K562 (cell line): ENCODE results near the gene DNAH17. TPM values are rescaled to one million over a fixed set of nuclear protein-coding genes. Genes with fewer than 3 reads are reported as not detected.
A peak's percentile ranks its signal among the peaks of the same experiment; 100 is the strongest.

Source experiments
- ATAC-seq: fragments of 200-7000 bp; cut with Tn5 transposase; 3 replicates; pipeline ENCODE4 v1.9.1; 2020; ENCODE audit warnings: moderate library complexity
- BruUV-seq: library from RNA; stranded (reverse); fragments of 400-500 nt; replicated peaks from 2 replicates; lab custom pipeline; 2021; lab: Mats Ljungman, UMichigan
- CTCF ChIA-PET: fragments of 300-600 bp; formaldehyde crosslinking; extraction: SDS; loops from one replicate; lab custom pipeline; 2021; ENCODE audit warnings: low intra/inter-chr PET ratio; lab: Yijun Ruan, JAX
- POLR2A ChIA-PET: fragments of 300-600, 350-650 bp; sonication (Branson Sonifier 250); formaldehyde crosslinking; extraction: SDS; loops from one replicate; lab custom pipeline; 2021; ENCODE audit warnings: antibody characterized with exemption, inconsistent platforms; lab: Yijun Ruan, JAX
- DNase-seq, 4 experiments: peaks; one replicate each; pipeline versions ENCODE4 v3.0.0 to v3.0.0-alpha.2; 2011 to 2018; ENCODE audit warnings: low spot score in 3 of 4, mixed read lengths in 3 of 4; ENCODE audit errors: extremely low read depth in 1 of 4
- FAIRE-seq: peaks from 2 replicates; lab custom pipeline; 2011; peaks lifted over from hg19 to GRCh38; lab: Jason Lieb, UNC
- H2AFZ ChIP-seq: 2 replicates; pipeline ENCODE4 v1.6.0; 2011; ENCODE audit warnings: low read depth, low read length, control low read depth, inconsistent platforms
- H3K27ac ChIP-seq: fragments of 200-600 bp; 3 replicates; pipeline ENCODE4 v1.8.0; 2011; ENCODE audit warnings: low read depth, mild to moderate bottlenecking, control low read depth, inconsistent platforms, low read length, moderate library complexity, mixed read lengths; ENCODE audit errors: extremely low read depth
- H3K27me3 ChIP-seq, 2 experiments: fragments of 300-600 bp in 1 of 2; 2 replicates in 1 of 2; 3 replicates in 1 of 2; pipeline versions ENCODE4 v1.6.0 to v1.8.0; 2011; ENCODE audit warnings: inconsistent platforms in 2 of 2, low read length in 2 of 2, mild to moderate bottlenecking in 1 of 2, mixed read lengths in 1 of 2, moderate library complexity in 1 of 2; ENCODE audit not compliant: control insufficient read depth in 2 of 2, insufficient read depth in 2 of 2
- H3K36me3 ChIP-seq: fragments of 300-600 bp; 3 replicates; pipeline ENCODE4 v1.8.0; 2011; ENCODE audit warnings: mild to moderate bottlenecking, low read length, inconsistent platforms; ENCODE audit not compliant: control insufficient read depth, insufficient read depth
- H3K4me1 ChIP-seq, 2 experiments: fragments of 200-600 bp in 1 of 2; replicated peaks in 1 of 2; 2 replicates in 1 of 2; 3 replicates in 1 of 2; pipeline versions ENCODE4 v1.5.1 to v1.8.0; 2011; ENCODE audit warnings: inconsistent platforms in 2 of 2, low read length in 2 of 2, mild to moderate bottlenecking in 1 of 2, mixed read lengths in 1 of 2, moderate library complexity in 1 of 2; ENCODE audit not compliant: control insufficient read depth in 2 of 2, insufficient read depth in 2 of 2
- H3K4me2 ChIP-seq: 2 replicates; pipeline ENCODE4 v1.6.1; 2011; ENCODE audit warnings: low read length, control low read depth, inconsistent platforms, mixed read lengths; ENCODE audit not compliant: insufficient read depth
- H3K4me3 ChIP-seq: fragments of 200-600 bp; sonication (generic), shearing (Covaris generic); 2 replicates; pipeline ENCODE4 v1.5.1; 2016; ENCODE audit warnings: control low read depth, inconsistent platforms
- H3K79me2 ChIP-seq: fragments of 200-600 bp; 3 replicates; pipeline ENCODE4 v1.8.0; 2011; ENCODE audit warnings: low read length, inconsistent platforms; ENCODE audit not compliant: control insufficient read depth, insufficient read depth
- H3K9ac ChIP-seq, 2 experiments: 2 replicates each; pipeline versions ENCODE4 v1.6.0 to v1.6.1; 2011; ENCODE audit warnings: low read depth in 2 of 2, low read length in 2 of 2, control low read depth in 1 of 2, inconsistent platforms in 1 of 2, mild to moderate bottlenecking in 1 of 2, mixed read lengths in 1 of 2; ENCODE audit not compliant: insufficient read depth in 1 of 2
- H3K9me1 ChIP-seq: one replicate; pipeline ENCODE4 v1.6.0; 2011; ENCODE audit warnings: inconsistent platforms, mild to moderate bottlenecking, low read length, moderate library complexity; ENCODE audit not compliant: control insufficient read depth, insufficient read depth
- H3K9me3 ChIP-seq: replicated peaks from 2 replicates; pipeline ENCODE4 v1.5.1; 2011; ENCODE audit warnings: low read depth, low read length, inconsistent platforms; ENCODE audit not compliant: control insufficient read depth, insufficient read depth
- H4K20me1 ChIP-seq: replicated peaks from 2 replicates; pipeline ENCODE4 v1.6.1; 2011; ENCODE audit warnings: low read length, inconsistent platforms, mixed read lengths; ENCODE audit not compliant: control insufficient read depth, insufficient read depth
- DMBX1 ChIP-seq: fragments of 250-450 bp; sonication (Bioruptor Pico); IDR thresholded peaks from 2 replicates; pipeline ENCODE4 v1.8.0; 2022; ENCODE audit warnings: inconsistent platforms, mild to moderate bottlenecking, moderate library complexity, borderline replicate concordance
- IRF2 ChIP-seq: sonication (generic); formaldehyde crosslinking; IDR thresholded peaks from 2 replicates; pipeline ENCODE4 v1.8.1; 2022; ENCODE audit warnings: mild to moderate bottlenecking, missing genetic modification reagents
- NFIC ChIP-seq: fragments of 450-650 bp; IDR thresholded peaks from 2 replicates; pipeline ENCODE4 v1.6.1; 2017; ENCODE audit warnings: mild to moderate bottlenecking, inconsistent platforms
- NRF1 ChIP-seq, 2 experiments: fragments of 450-650 bp; IDR thresholded peaks in 1 of 2; conservative IDR thresholded peaks in 1 of 2; 2 replicates each; pipeline ENCODE4 v1.6.1; 2014; ENCODE audit warnings: mild to moderate bottlenecking in 2 of 2
- ZBTB49 ChIP-seq: sonication (generic); formaldehyde crosslinking; IDR thresholded peaks from 2 replicates; pipeline ENCODE4 v1.8.0; 2022; ENCODE audit warnings: missing genetic modification reagents, mild to moderate bottlenecking, borderline replicate concordance
- ZNF121 ChIP-seq: sonication (generic); formaldehyde crosslinking; conservative IDR thresholded peaks from 2 replicates; pipeline ENCODE4 v1.8.0; 2022; ENCODE audit warnings: missing genetic modification reagents
- ZNF212 ChIP-seq: fragments of 450-650 bp; formaldehyde crosslinking; IDR thresholded peaks from 2 replicates; pipeline ENCODE4 v1.4.0; 2020; ENCODE audit warnings: mild to moderate bottlenecking
- ZNF699 ChIP-seq: fragments of 250-450 bp; sonication (Bioruptor Pico); IDR thresholded peaks from 2 replicates; pipeline ENCODE4 v1.8.0; 2021; ENCODE audit warnings: mild to moderate bottlenecking, moderate library complexity; ENCODE audit not compliant: insufficient replicate concordance
- WGBS: fragments of 100-300 bp; shearing (Covaris generic); methylation state at CpG from one replicate; pipeline ENCODE4 v1.1.6; 2016; ENCODE audit warnings: low coverage, mixed read lengths; ENCODE audit not compliant: insufficient coverage; ENCODE audit errors: missing lambda C conversion rate; 5-methylcytosine and 5-hydroxymethylcytosine counted together
- in situ Hi-C: fragments of 300-500 bp; cut with MboI; formaldehyde crosslinking; loops from 4 replicates; pipeline ENCODE4 v1.15.0; 2018; ENCODE audit warnings: inconsistent platforms, mixed read lengths
- intact Hi-C: fragments of 100-400 bp; cut with micrococcal nuclease; formaldehyde crosslinking; loops from 2 replicates; pipeline ENCODE4 v1.14.2; 2022
- polyA plus RNA-seq, 8 experiments: library from polyadenylated mRNA; depleted of rRNA in 4 of 8; stranded (reverse) in 5 of 8; unstranded in 3 of 8; fragments of >200 nt; fragmentation: Nextera tagmentation in 2 of 8; fragmentation: Illumina TruSeq in 1 of 8; extraction: Ambion mirVana in 2 of 8; extraction: Trizol in 1 of 8; gene quantifications; 2 replicates each; pipeline versions ENCODE4 v1.2.1 to v1.2.3, GENCODE V29; 2011 to 2014; ENCODE audit warnings: inconsistent platforms in 1 of 8, missing spikeins in 1 of 8
- total RNA-seq, 7 experiments: library from RNA; depleted of rRNA in 6 of 7; stranded (reverse); fragments of >200 nt in 6 of 7; fragmentation: Illumina TruSeq in 2 of 7; extraction: Trizol in 2 of 7; gene quantifications; 2 replicates each; pipeline versions ENCODE4 v1.2.1 to v1.2.3, GENCODE V29; 2011 to 2021; ENCODE audit warnings: low replicate concordance in 1 of 7
- TF ChIP-seq, protein P1 (sequence below), 2 experiments: fragments of 450-650 bp; conservative IDR thresholded peaks; 2 replicates each; pipeline ENCODE4 v1.6.1; 2017; ENCODE audit warnings: mild to moderate bottlenecking in 2 of 2, moderate library complexity in 2 of 2

Gene DNAH17
- total and polyA plus RNA-seq, 9 of the 15 experiments (the other 6 are each of a cell fraction or from before 2014, with no cell fraction given): under 0.01 to 0.06 (median 0.03) TPM; not detected in 5

- no peaks in the 10 kb centered on the region for H3K79me2 ChIP-seq
- H2AFZ ChIP-seq: no peak overlapping the region
- POLR2A ChIA-PET: interaction anchor here (0.6 to 1.4 kb wide), 5 partner anchors 14 to 912 kb away, joined by 3 read pairs; no protein-coding TSS in a partner anchor
- FAIRE-seq: no peak
- no peaks in the 10 kb centered on the region for H3K36me3 ChIP-seq
- in situ Hi-C loops: no loop called here
- no peaks in the 10 kb centered on the region for H3K9me1 ChIP-seq
- H3K4me1 ChIP-seq: peaks cover 0 to 4% of the 10 kb centered on the region in 2 experiments; a peak in 1 of 5 replicates
- peak; percentile 26; the same call in 1 of the 2 replicates for TF ChIP-seq NFIC
- no peak for TF ChIP-seq ZNF212 (CRISPR knock-in tag)
- TF ChIP-seq, all 486 proteins: peak for 1
- BruUV-seq: no TSS peak
- H4K20me1 ChIP-seq: no peaks in the 10 kb centered on the region; the same call in 1 of the 2 replicates
- CTCF ChIA-PET: no interaction called here
- H3K27ac ChIP-seq: no peak overlapping the region
- ATAC-seq (no peak), DNase-seq (no peak)
- H3K9me3 ChIP-seq: no peaks in the 10 kb centered on the region
- 18% methylated on average over 8 of the region's 8 CpGs for WGBS
- no peak overlapping the region for H3K4me2 ChIP-seq
- peaks cover 30 to 75% of the 10 kb centered on the region in 2 experiments; a peak in 4 of 5 replicates for H3K27me3 ChIP-seq
- H3K4me3 ChIP-seq: no peak overlapping the region
- intact Hi-C loops: no loop called here
- no peak overlapping the region for H3K9ac ChIP-seq
Observed at GRCh38 chr17:78585006-78585630, 7.9 kb upstream of the DNAH17 start.

DNA sequence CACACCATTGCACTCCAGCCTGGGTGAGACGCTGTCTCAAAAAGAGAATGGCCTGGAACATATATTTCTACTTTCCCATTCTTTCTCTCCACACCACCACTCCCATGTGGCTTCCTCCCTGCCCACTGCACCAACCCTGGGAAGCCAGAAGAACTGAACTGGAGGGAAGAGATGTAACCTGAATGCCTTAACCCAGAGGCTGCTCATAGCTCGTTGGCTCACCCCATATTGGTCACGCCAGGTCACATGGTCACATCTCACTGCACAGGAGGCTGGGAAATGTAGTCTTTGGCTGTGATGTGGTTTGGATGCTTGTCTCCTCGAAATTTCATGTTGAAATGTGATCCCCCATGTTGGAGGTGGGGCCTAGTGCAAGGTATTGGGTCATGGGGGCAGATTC is 5.9 kb upstream of the DNAH17 start:
- H3K36me3 ChIP-seq: no peaks in the 10 kb centered on the region
- peak overlapping the region; percentile 42; the same call in 1 of the 2 replicates for H3K4me2 ChIP-seq
- H3K9ac ChIP-seq: no peak overlapping the region
- CTCF ChIA-PET: no interaction called here
- H3K9me3 ChIP-seq: no peaks in the 10 kb centered on the region
- no peaks in the 10 kb centered on the region for H3K79me2 ChIP-seq
- BruUV-seq: no TSS peak
- peak overlapping the region; percentile 76 for H2AFZ ChIP-seq
- POLR2A ChIA-PET: interaction anchor here (1.0 to 1.3 kb wide), 3 partner anchors 9 to 23 kb away, joined by 3 read pairs; no protein-coding TSS in a partner anchor
- peaks cover 29 to 63% of the 10 kb centered on the region in 2 experiments for H3K27me3 ChIP-seq
- WGBS: 10% methylated on average over 4 of the region's 4 CpGs
- peak; percentile 98 for ATAC-seq
- no peaks in the 10 kb centered on the region for H3K9me1 ChIP-seq
- peak; percentile 95 for FAIRE-seq
- no peaks in the 10 kb centered on the region for H3K4me1 ChIP-seq
- DNase-seq: peak; percentile 36 to 65 (median 46)
- intact Hi-C loops (no loop called here), in situ Hi-C loops (no loop called here)
- no peak overlapping the region for H3K27ac ChIP-seq
- H3K4me3 ChIP-seq: no peak overlapping the region
- H4K20me1 ChIP-seq: no peaks in the 10 kb centered on the region
- TF ChIP-seq, protein P1, sequence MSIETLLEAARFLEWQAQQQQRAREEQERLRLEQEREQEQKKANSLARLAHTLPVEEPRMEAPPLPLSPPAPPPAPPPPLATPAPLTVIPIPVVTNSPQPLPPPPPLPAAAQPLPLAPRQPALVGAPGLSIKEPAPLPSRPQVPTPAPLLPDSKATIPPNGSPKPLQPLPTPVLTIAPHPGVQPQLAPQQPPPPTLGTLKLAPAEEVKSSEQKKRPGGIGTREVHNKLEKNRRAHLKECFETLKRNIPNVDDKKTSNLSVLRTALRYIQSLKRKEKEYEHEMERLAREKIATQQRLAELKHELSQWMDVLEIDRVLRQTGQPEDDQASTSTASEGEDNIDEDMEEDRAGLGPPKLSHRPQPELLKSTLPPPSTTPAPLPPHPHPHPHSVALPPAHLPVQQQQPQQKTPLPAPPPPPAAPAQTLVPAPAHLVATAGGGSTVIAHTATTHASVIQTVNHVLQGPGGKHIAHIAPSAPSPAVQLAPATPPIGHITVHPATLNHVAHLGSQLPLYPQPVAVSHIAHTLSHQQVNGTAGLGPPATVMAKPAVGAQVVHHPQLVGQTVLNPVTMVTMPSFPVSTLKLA (conservative IDR thresholded peaks at IDR 0.05): no peak
- TF ChIP-seq IRF2: no peak
- TF ChIP-seq ZNF699 (CRISPR knock-in tag): no peak
- TF ChIP-seq NRF1 (conservative IDR thresholded peaks at IDR 0.05 in 1 of 2, IDR thresholded peaks at IDR 0.05 in 1 of 2): peak; percentile 15 to 27; a peak in 1 of 4 replicates
- TF ChIP-seq DMBX1: no peak
- TF ChIP-seq ZNF121 (CRISPR knock-in tag): no peak
- no peak for TF ChIP-seq ZBTB49
